Breast epithelium (tissue), 3 donors: ENCODE data around the gene SHLD2.
"Not testable (repeated sequence)": the region's sequence is repeated elsewhere in the genome, so short reads cannot be mapped to it uniquely, and the experiment has no call there.

Experiments used
- POLR2A ChIP-seq: fragments of 450-650 bp; IDR thresholded peaks from one replicate; pipeline ENCODE4 v1.6.1; 2016; ENCODE audit warnings: antibody characterized with exemption, mild to moderate bottlenecking, moderate library complexity
- POLR2AphosphoS5 ChIP-seq, 3 donors: sonication (generic); formaldehyde crosslinking; IDR thresholded peaks; one replicate each; pipeline ENCODE4 v1.6.1; 2017; ENCODE audit warnings: antibody characterized with exemption in 3 of 3
- TF ChIP-seq, protein P1 (sequence below), 3 donors: fragments of 450-650 bp; IDR thresholded peaks; one replicate each; pipeline ENCODE4 v1.5.1; 2016 to 2017; ENCODE audit warnings: antibody characterized with exemption in 3 of 3, mild to moderate bottlenecking in 3 of 3, moderate library complexity in 3 of 3

DNA sequence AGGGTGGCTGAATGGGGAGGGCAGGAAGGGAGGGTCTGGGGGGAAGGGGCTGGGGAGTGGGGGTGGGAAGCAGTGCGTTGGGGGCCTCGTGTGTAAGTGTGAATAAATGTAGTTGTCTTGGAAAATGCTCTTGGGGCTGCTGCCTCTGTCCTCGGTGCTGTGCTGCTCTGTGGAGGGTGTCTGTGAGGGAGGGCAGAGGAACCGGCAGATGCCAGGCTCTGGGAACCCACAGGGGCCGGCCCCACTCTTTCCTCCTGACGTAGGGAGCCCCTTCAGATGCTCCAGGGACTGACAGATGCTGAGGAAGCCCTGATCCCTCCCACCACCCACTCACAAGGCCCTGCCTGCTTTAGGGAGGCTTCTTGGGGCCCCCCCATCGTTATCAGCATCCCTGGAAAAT lies 139.8 kb downstream of the SHLD2 start:
- TF ChIP-seq, protein P1, sequence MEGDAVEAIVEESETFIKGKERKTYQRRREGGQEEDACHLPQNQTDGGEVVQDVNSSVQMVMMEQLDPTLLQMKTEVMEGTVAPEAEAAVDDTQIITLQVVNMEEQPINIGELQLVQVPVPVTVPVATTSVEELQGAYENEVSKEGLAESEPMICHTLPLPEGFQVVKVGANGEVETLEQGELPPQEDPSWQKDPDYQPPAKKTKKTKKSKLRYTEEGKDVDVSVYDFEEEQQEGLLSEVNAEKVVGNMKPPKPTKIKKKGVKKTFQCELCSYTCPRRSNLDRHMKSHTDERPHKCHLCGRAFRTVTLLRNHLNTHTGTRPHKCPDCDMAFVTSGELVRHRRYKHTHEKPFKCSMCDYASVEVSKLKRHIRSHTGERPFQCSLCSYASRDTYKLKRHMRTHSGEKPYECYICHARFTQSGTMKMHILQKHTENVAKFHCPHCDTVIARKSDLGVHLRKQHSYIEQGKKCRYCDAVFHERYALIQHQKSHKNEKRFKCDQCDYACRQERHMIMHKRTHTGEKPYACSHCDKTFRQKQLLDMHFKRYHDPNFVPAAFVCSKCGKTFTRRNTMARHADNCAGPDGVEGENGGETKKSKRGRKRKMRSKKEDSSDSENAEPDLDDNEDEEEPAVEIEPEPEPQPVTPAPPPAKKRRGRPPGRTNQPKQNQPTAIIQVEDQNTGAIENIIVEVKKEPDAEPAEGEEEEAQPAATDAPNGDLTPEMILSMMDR (IDR thresholded peaks at IDR 0.05), result not testable (repeated sequence)
- not testable (repeated sequence) for TF ChIP-seq POLR2A; POLR2AphosphoS5 (IDR thresholded peaks at IDR 0.05)
